ENCODE results near the gene NUCB1. TPM values are rescaled to one million over a fixed set of nuclear protein-coding genes. Genes with fewer than 3 reads are reported as not detected.

The NUCB1 gene
- total and polyA plus RNA-seq, 9 of the 15 experiments (the other 6 are each of a cell fraction or from before 2014, with no cell fraction given) = 3.1 to 153 (median 71.7) TPM

DNA sequence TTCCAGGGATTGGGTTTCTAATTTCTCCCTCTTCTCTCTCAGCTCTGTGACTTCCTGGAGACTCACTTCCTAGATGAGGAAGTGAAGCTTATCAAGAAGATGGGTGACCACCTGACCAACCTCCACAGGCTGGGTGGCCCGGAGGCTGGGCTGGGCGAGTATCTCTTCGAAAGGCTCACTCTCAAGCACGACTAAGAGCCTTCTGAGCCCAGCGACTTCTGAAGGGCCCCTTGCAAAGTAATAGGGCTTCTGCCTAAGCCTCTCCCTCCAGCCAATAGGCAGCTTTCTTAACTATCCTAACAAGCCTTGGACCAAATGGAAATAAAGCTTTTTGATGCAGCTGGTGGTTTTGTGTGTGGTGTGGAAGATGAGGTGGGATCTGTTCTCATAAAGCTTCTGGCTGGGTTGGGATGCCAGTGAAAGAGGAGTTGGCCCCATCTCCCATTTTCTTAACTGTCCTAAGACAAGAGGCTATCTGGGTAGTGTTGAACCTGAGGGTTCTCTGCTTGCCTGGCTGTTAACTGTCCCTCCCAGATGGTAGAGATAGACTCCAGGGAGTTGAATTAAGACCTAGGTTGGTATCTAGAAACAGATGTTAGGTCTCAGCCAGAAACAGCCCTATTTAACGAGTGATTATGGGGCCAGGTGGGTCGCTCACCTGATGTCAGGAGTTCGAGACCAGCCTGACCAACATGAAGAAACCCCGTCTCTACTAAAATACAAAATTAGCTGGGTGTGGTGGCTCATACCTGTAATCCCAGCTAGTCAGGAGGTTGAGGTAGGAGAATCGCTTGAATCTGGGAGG is 66.6 kb downstream of the NUCB1 start (continued):
- TF ChIP-seq MAFF (IDR thresholded peaks at IDR 0.05; ENCODE audit: low read length) (peak; percentile 8; the same call in 1 of the 2 replicates), ZNF75A (CRISPR knock-in tag; IDR thresholded peaks at IDR 0.05) (no peak), TAF1 (IDR thresholded peaks at IDR 0.05; ENCODE audit: control insufficient read depth, extremely low read depth, insufficient read depth, low read length, severe bottlenecking) (peak; percentile 6), PTBP1 (IDR thresholded peaks at IDR 0.05; ENCODE audit: low read depth, low read length) (peak; percentile 95), NKRF (IDR thresholded peaks at IDR 0.05; ENCODE audit: borderline replicate concordance) (peak; percentile 12; the same call in 1 of the 2 replicates), ZNF282 (CRISPR knock-in tag; IDR thresholded peaks at IDR 0.05) (no peak), HMGXB4 (CRISPR knock-in tag; IDR thresholded peaks at IDR 0.05) (no peak)
- TF ChIP-seq, protein P1, sequence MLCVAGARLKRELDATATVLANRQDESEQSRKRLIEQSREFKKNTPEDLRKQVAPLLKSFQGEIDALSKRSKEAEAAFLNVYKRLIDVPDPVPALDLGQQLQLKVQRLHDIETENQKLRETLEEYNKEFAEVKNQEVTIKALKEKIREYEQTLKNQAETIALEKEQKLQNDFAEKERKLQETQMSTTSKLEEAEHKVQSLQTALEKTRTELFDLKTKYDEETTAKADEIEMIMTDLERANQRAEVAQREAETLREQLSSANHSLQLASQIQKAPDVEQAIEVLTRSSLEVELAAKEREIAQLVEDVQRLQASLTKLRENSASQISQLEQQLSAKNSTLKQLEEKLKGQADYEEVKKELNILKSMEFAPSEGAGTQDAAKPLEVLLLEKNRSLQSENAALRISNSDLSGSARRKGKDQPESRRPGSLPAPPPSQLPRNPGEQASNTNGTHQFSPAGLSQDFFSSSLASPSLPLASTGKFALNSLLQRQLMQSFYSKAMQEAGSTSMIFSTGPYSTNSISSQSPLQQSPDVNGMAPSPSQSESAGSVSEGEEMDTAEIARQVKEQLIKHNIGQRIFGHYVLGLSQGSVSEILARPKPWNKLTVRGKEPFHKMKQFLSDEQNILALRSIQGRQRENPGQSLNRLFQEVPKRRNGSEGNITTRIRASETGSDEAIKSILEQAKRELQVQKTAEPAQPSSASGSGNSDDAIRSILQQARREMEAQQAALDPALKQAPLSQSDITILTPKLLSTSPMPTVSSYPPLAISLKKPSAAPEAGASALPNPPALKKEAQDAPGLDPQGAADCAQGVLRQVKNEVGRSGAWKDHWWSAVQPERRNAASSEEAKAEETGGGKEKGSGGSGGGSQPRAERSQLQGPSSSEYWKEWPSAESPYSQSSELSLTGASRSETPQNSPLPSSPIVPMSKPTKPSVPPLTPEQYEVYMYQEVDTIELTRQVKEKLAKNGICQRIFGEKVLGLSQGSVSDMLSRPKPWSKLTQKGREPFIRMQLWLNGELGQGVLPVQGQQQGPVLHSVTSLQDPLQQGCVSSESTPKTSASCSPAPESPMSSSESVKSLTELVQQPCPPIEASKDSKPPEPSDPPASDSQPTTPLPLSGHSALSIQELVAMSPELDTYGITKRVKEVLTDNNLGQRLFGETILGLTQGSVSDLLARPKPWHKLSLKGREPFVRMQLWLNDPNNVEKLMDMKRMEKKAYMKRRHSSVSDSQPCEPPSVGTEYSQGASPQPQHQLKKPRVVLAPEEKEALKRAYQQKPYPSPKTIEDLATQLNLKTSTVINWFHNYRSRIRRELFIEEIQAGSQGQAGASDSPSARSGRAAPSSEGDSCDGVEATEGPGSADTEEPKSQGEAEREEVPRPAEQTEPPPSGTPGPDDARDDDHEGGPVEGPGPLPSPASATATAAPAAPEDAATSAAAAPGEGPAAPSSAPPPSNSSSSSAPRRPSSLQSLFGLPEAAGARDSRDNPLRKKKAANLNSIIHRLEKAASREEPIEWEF (CRISPR knock-in tag; IDR thresholded peaks at IDR 0.05) = no peak
- TF ChIP-seq, protein P2, sequence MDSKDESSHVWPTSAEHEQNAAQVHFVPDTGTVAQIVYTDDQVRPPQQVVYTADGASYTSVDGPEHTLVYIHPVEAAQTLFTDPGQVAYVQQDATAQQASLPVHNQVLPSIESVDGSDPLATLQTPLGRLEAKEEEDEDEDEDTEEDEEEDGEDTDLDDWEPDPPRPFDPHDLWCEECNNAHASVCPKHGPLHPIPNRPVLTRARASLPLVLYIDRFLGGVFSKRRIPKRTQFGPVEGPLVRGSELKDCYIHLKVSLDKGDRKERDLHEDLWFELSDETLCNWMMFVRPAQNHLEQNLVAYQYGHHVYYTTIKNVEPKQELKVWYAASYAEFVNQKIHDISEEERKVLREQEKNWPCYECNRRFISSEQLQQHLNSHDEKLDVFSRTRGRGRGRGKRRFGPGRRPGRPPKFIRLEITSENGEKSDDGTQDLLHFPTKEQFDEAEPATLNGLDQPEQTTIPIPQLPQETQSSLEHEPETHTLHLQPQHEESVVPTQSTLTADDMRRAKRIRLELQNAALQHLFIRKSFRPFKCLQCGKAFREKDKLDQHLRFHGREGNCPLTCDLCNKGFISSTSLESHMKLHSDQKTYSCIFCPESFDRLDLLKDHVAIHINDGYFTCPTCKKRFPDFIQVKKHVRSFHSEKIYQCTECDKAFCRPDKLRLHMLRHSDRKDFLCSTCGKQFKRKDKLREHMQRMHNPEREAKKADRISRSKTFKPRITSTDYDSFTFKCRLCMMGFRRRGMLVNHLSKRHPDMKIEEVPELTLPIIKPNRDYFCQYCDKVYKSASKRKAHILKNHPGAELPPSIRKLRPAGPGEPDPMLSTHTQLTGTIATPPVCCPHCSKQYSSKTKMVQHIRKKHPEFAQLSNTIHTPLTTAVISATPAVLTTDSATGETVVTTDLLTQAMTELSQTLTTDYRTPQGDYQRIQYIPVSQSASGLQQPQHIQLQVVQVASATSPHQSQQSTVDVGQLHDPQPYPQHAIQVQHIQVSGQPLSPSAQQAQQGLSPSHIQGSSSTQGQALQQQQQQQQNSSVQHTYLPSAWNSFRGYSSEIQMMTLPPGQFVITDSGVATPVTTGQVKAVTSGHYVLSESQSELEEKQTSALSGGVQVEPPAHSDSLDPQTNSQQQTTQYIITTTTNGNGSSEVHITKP (IDR thresholded peaks at IDR 0.05; ENCODE audit: partially characterized antibody) = no peak
- TF ChIP-seq, protein P3, sequence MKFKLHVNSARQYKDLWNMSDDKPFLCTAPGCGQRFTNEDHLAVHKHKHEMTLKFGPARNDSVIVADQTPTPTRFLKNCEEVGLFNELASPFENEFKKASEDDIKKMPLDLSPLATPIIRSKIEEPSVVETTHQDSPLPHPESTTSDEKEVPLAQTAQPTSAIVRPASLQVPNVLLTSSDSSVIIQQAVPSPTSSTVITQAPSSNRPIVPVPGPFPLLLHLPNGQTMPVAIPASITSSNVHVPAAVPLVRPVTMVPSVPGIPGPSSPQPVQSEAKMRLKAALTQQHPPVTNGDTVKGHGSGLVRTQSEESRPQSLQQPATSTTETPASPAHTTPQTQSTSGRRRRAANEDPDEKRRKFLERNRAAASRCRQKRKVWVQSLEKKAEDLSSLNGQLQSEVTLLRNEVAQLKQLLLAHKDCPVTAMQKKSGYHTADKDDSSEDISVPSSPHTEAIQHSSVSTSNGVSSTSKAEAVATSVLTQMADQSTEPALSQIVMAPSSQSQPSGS (CRISPR knock-in tag; IDR thresholded peaks at IDR 0.05) = no peak
